AG09319 (cell line): ENCODE measurements around the gene FAM228B.

Source experiments
- DNase-seq: peaks from one replicate; pipeline ENCODE4 v3.0.0-alpha.2; 2010; ENCODE audit warnings: low read depth; ENCODE audit errors: extremely low read depth
- CTCF ChIP-seq: IDR thresholded peaks from 2 replicates; pipeline ENCODE4 v1.5.1; 2011; ENCODE audit warnings: low read depth, mild to moderate bottlenecking, inconsistent platforms, low read length, moderate library complexity

Gene FAM228B

DNA sequence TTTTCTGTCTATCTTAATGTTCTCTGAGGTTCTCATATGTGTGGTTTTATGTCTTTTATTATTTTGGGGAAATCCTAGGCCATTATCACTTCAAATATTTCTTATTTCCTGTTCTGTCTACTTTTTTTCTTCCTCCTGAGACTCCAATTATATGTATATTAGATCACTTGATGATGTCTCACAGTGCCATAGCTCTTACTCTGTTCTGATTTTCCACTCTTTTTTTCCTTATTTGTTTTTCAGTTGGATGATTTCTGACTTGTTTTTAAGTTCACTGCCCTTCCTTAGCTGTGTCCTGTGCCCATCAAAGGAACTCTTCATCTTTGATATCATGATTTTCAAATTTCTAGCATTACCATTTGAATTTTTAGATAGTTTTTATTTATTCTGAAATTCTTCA lies 24.1 kb downstream of the FAM228B start:
- no peak for DNase-seq
- TF ChIP-seq CTCF: no peak

DNA sequence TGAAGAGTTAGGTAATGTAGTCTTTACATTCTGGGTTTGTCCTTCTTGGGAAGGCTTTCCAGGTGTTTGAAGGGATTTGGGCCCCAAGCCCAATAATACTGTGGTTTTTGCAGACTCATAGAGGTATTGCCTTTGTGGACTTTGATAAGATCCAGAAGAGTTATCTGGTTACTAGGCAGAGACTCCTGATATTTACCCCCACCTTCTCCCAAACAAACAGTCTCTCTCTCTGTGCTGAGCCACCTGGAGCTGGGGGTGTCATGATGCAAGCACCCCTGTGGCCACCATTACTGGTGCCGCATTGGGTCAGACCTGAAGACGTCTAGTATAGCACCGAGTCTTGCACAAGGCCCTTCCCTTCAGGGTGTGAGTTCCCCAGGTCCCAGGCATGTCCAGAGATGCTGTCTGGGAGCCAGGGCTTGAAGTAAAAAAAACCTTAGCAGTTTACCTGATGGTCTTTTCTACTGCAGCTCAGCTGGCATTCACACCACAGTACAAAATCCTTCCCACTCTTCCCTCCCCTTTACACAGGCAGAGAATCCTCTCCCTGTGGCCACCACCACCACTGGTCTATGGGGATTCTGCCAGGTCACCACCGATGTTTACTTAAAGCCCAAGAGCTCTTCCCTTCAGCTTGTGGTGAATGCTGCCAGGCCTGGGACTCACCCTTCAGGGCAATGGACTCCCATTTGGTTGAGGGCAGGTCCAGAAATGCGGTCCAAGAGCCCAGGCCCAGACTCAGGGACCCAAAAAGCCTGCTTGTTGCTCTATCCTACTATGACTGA lies 29.3 kb downstream of the FAM228B start:
- DNase-seq: no peak
- TF ChIP-seq CTCF: no peak

GRCh38 chr2:24153478-24153877 lies 30.2 kb downstream of the FAM228B start:
- no peak for DNase-seq
- no peak for TF ChIP-seq CTCF

DNA sequence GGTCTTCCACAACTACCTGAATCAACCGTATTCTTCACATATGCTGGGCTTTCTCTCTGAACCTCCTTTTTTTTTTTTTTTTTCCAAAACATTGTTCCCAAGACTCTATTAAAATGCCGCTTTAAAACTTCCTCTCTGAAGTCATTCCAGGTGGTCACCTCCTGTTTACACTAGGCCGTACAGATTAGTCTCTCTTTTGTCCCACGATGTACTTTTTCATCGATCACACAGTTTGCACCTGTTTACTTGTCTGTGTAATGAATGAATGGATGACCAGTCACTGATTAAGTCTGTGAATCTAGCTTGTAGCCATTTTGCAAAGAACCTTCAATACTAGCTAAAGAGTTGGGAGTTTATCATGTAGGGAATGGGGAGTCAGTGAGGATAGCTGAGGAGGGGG lies 34.9 kb downstream of the FAM228B start:
- TF ChIP-seq CTCF: no peak
- no peak for DNase-seq

DNA sequence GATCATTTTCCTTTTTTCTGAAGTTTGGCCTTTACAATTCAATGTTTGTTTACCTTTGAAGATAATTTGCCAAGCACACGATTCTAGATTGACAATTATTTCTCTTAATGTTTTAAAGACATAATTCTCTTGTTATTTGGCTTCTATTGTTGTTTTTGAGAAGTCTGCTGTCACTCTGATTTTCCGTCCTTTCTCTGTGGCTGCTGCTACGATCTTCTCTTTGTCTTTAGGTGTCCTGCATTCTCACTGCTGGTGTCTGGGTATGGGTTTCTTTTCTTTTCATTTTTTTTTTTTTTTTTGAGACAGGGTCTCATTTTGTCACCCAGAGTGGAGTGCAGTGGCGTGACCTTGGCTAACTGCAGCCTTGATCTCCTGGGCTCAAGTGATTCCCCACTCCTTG lies 36.4 kb downstream of the FAM228B start:
- no peak for TF ChIP-seq CTCF
- no peak for DNase-seq

- no peak for DNase-seq
- no peak for TF ChIP-seq CTCF
Measured at GRCh38 chr2:24160761-24161160, 37.5 kb downstream of the FAM228B start.

- DNase-seq: no peak
- no peak for TF ChIP-seq CTCF
Measured at GRCh38 chr2:24162494-24162893, 39.2 kb downstream of the FAM228B start.
